ENCODE measurements around the gene TMEM121B.
A peak's percentile ranks its signal among the peaks of the same experiment; 100 is the strongest.
"Not testable (repeated sequence)": the region's sequence is repeated elsewhere in the genome, so short reads cannot be mapped to it uniquely, and the experiment has no call there.

TMEM121B gene

GRCh38 chr22:17121233-17122195 is at the start of gene TMEM121B:
Gene TMEM121B (minus strand): TSS chr22:17121360. CDS start chr22:17121127, 233 bp downstream.
- DNase-seq: peak; percentile 19

GRCh38 chr22:17167486-17167885 is 46.3 kb upstream of the TMEM121B start:
- no peak for DNase-seq

- DNase-seq: no peak
Observed at GRCh38 chr22:17164392-17165024, 43.3 kb upstream of the TMEM121B start.

- no peak for DNase-seq
Observed at GRCh38 chr22:17162731-17163130, 41.6 kb upstream of the TMEM121B start.

GRCh38 chr22:17161991-17162390 is 40.8 kb upstream of the TMEM121B start:
- no peak for DNase-seq

- peak; percentile 69 for DNase-seq
Observed at GRCh38 chr22:17159504-17159951, 38.4 kb upstream of the TMEM121B start.

- DNase-seq: peak; percentile 88
Observed at GRCh38 chr22:17158568-17159503, 37.7 kb upstream of the TMEM121B start, which contains the start of gene HDHD5. Gene HDHD5 (minus strand): TSS chr22:17159277. CDS start chr22:17159251, 26 bp downstream.

GRCh38 chr22:17158176-17158567 is 37.0 kb upstream of the TMEM121B start:
- no peak for DNase-seq

GRCh38 chr22:17157714-17158113 is 36.6 kb upstream of the TMEM121B start:
- DNase-seq: no peak

- DNase-seq: no peak
Observed at GRCh38 chr22:17155941-17156340, 34.8 kb upstream of the TMEM121B start.

GRCh38 chr22:17152971-17153370 is 31.8 kb upstream of the TMEM121B start:
- no peak for DNase-seq

- DNase-seq: no peak
Observed at GRCh38 chr22:17152340-17152739, 31.2 kb upstream of the TMEM121B start.

- no peak for DNase-seq
Observed at GRCh38 chr22:17149076-17149815, 28.1 kb upstream of the TMEM121B start.

- DNase-seq: not testable (repeated sequence)
Observed at GRCh38 chr22:17147458-17147857, 26.3 kb upstream of the TMEM121B start.

- no peak for DNase-seq
Observed at GRCh38 chr22:17145021-17145680, 24.0 kb upstream of the TMEM121B start.

- no peak for DNase-seq
Observed at GRCh38 chr22:17143826-17144225, 22.7 kb upstream of the TMEM121B start.

GRCh38 chr22:17143101-17143500 is 21.9 kb upstream of the TMEM121B start:
- DNase-seq: no peak

GRCh38 chr22:17140826-17141766 is 19.9 kb upstream of the TMEM121B start:
- DNase-seq: no peak

GRCh38 chr22:17140022-17140421 is 18.9 kb upstream of the TMEM121B start:
- no peak for DNase-seq

- no peak for DNase-seq
Observed at GRCh38 chr22:17138513-17138912, 17.4 kb upstream of the TMEM121B start.

Data from stimulated activated naive CD4-positive, alpha-beta T cell treated with Interleukin-2 at 50 U/mL for 16 hours (primary cell).